HUES48 (cell line): Measurements from ENCODE around the gene LAMA2.
A peak's percentile ranks its signal among the peaks of the same experiment; 100 is the strongest.

Experiments used
- H3K27ac ChIP-seq: one replicate; pipeline ENCODE4 v1.7.0; 2013; ENCODE audit warnings: low read depth, low read length, inconsistent platforms
- H3K27me3 ChIP-seq: 2 replicates; pipeline ENCODE4 v1.6.1; 2013; ENCODE audit warnings: mild to moderate bottlenecking, low read length; ENCODE audit not compliant: control insufficient read depth, insufficient read depth
- H3K36me3 ChIP-seq: 2 replicates; pipeline ENCODE4 v1.6.1; 2013; ENCODE audit warnings: low read length; ENCODE audit not compliant: control insufficient read depth, insufficient read depth
- H3K4me1 ChIP-seq: 2 replicates; pipeline ENCODE4 v1.6.1; 2013; ENCODE audit warnings: mild to moderate bottlenecking, low read length; ENCODE audit not compliant: control insufficient read depth, insufficient read depth
- H3K4me3 ChIP-seq: 2 replicates; pipeline ENCODE4 v1.5.1; 2013; ENCODE audit warnings: mild to moderate bottlenecking, low read depth, low read length
- H3K9ac ChIP-seq: 2 replicates; pipeline ENCODE4 v1.6.1; 2013; ENCODE audit warnings: mild to moderate bottlenecking, low read depth, low read length, moderate library complexity
- H3K9me3 ChIP-seq: 2 replicates; pipeline ENCODE4 v1.6.1; 2013; ENCODE audit warnings: low read length; ENCODE audit not compliant: control insufficient read depth, insufficient read depth

Gene LAMA2

DNA sequence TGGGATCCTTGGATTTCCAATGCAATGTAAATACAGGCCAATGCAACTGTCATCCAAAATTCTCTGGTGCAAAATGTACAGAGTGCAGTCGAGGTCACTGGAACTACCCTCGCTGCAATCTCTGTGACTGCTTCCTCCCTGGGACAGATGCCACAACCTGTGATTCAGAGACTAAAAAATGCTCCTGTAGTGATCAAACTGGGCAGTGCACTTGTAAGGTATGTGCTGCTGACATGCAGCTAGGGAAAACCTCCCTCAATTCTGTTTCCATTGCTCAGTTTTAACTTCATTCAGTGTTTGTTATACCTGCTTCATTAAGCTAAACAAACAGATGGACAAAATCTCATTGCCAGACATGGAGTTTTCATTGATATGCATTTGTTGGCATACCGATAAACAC, 429.9 kb downstream of the LAMA2 start:
- Histone ChIP-seq H3K4me3 (no peak overlapping the region), H3K9ac (no peak overlapping the region), H3K36me3 (no peaks in the 10 kb centered on the region), H3K27me3 (no peaks in the 10 kb centered on the region), H3K4me1 (peaks cover 8% of the 10 kb centered on the region), H3K27ac (no peak overlapping the region), H3K9me3 (no peaks in the 10 kb centered on the region)

DNA sequence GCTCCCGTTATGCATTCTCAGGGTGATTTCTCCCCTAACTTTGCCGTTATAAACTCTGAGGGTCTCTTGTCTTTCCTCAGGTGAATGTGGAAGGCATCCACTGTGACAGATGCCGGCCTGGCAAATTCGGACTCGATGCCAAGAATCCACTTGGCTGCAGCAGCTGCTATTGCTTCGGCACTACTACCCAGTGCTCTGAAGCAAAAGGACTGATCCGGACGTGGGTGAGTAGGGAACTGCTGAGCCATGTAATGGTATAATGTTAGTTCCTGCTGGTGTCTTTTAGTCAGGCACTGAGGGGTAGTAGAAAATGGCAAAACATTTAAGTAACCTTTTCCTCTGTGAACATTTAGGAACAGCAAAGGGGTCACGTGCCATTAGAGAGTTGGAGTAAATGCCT, 431.6 kb downstream of the LAMA2 start:
- no peak overlapping the region for H3K9ac ChIP-seq
- no peaks in the 10 kb centered on the region for H3K9me3 ChIP-seq
- H3K4me1 ChIP-seq, result peaks cover 22% of the 10 kb centered on the region
- no peak overlapping the region for H3K27ac ChIP-seq
- no peaks in the 10 kb centered on the region for H3K27me3 ChIP-seq
- H3K36me3 ChIP-seq, result no peaks in the 10 kb centered on the region
- no peak overlapping the region for H3K4me3 ChIP-seq

DNA sequence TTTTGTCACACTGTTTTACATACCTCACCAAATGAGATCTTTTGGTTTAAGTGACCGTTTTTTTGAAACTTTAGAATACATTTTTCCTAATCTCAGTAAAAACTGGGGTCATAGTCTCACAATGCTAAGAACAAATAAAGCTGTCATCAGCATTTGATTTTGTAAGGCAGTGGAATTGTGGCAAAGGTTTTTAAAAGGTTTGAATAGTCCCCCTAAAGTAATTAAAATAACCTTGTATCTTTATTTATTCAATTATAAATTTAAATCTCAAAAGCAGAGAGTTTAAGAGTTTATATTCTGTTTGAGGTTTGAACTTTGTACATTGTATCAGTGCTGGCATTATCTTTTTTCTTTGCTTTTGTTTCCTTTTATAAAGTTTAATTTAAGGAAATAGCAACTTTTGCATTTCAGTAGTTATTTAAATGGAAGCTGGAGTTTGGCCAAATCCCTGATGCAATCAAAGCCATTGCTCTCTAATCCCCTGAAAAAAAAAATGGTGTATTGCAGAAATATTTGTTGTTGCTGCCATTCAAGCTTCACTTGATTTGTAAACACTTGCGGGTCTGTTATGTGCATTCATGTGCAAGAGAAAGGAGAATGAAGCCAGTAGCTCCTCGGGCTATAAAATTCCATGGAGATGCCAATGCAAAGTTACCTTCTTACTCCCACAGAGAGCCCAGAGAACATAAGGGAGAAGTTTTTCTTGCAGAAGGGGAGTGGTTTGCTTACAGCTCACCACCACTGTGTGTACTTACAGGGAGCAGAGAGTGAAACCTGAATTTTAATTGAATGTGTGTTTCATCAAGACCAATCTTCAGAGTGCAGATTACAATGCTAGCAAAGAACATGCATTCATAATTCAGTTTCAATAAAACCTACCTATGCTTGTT, 435.2 kb downstream of the LAMA2 start:
- peak overlapping the region; percentile 94 for H3K27ac ChIP-seq
- no peaks in the 10 kb centered on the region for H3K9me3 ChIP-seq
- no peaks in the 10 kb centered on the region for H3K27me3 ChIP-seq
- H3K9ac ChIP-seq, result peak overlapping the region; percentile 56; the same call in 1 of the 2 replicates
- peaks cover 39% of the 10 kb centered on the region for H3K4me1 ChIP-seq
- peak overlapping the region; percentile 33 for H3K4me3 ChIP-seq
- H3K36me3 ChIP-seq, result no peaks in the 10 kb centered on the region

DNA sequence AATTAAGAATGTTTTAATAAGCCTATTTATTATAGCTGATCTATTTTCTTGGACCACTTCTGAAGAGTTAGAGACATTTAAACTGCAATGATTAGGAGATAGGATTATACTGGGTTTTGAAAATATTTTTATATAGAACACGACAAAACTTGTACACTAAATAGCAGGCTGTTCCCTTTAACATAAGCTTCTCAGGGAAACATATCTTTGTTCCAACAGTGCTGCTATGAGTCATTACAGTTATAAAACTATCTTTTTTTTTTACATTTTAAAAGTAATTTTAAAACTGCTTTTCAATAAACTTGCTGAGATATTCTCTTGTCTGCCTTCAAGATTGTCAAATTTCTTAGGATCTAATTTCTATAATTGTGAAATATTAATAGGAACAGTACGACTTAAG, 438.0 kb downstream of the LAMA2 start:
- Histone ChIP-seq H3K9me3 (no peaks in the 10 kb centered on the region), H3K9ac (no peak overlapping the region), H3K27ac (peak overlapping the region; percentile 16), H3K4me1 (peaks cover 47% of the 10 kb centered on the region), H3K27me3 (no peaks in the 10 kb centered on the region), H3K4me3 (no peak overlapping the region), H3K36me3 (no peaks in the 10 kb centered on the region)

DNA sequence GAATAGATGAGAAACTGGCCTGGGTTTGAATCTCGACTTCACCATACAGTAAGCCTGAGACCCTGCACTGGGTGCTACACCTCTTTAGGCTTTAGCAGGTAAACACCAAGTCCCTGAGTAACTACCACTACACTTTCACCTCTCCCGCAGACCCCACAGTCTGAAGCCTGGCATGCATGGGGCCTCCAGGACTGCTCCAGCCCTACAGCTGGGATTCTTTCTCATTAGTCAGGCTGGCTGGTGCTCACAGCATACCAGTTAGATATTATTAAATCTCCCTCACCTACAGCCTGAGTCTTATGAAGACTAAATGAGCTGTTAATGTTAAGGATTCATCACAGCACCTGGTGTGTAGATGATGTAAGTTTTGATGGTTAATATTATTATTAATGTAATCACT, 438.4 kb downstream of the LAMA2 start:
- H3K9ac ChIP-seq, result no peak overlapping the region
- no peaks in the 10 kb centered on the region for H3K9me3 ChIP-seq
- H3K27me3 ChIP-seq, result no peaks in the 10 kb centered on the region
- peaks cover 47% of the 10 kb centered on the region for H3K4me1 ChIP-seq
- H3K4me3 ChIP-seq, result no peak overlapping the region
- H3K27ac ChIP-seq, result peak overlapping the region; percentile 16
- no peaks in the 10 kb centered on the region for H3K36me3 ChIP-seq

DNA sequence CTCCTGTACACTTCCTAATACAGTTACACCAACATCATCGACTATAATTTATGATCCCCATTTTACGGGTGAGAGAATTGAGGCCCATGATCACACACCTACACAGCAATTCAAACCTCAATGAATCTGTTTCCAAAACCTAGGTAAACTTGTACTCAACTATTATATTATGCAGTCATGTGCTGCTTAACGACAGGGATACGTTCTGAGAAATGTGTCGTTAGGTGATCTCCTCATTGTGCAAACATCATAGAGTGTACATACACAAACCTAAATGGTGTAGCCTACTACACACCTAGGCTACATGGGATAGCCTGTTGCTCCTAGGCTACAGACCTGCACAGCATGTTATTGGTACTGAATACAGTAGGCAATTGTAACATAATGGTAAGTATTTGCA, 441.4 kb downstream of the LAMA2 start:
- Histone ChIP-seq H3K27ac (no peak overlapping the region), H3K27me3 (no peaks in the 10 kb centered on the region), H3K4me1 (peaks cover 33% of the 10 kb centered on the region), H3K9ac (no peak overlapping the region), H3K9me3 (no peaks in the 10 kb centered on the region), H3K36me3 (no peaks in the 10 kb centered on the region), H3K4me3 (no peak overlapping the region)

DNA sequence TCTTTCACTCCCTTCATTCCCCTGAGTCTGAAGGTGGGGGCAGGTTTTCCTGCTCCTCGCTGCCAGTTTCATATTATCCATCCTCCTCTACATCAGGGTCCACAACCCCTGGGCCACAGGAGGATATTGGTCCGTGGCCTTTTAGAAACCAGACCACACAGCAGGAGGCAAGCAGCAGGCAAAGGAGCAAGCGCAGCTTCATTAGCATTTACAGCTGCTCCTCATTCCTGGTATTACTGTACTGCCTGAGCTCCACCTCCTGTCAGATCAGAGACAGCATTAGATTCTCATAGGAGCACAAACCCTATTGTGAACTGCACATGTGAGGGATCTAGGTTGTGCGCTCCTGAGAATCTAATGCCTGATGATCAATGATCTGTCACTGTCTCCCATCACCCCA, 446.7 kb downstream of the LAMA2 start:
- Histone ChIP-seq H3K9ac (no peak overlapping the region), H3K27ac (no peak overlapping the region), H3K4me3 (no peak overlapping the region), H3K4me1 (peaks cover 20% of the 10 kb centered on the region; the same call in 1 of the 2 replicates), H3K36me3 (no peaks in the 10 kb centered on the region), H3K27me3 (no peaks in the 10 kb centered on the region), H3K9me3 (no peaks in the 10 kb centered on the region)

DNA sequence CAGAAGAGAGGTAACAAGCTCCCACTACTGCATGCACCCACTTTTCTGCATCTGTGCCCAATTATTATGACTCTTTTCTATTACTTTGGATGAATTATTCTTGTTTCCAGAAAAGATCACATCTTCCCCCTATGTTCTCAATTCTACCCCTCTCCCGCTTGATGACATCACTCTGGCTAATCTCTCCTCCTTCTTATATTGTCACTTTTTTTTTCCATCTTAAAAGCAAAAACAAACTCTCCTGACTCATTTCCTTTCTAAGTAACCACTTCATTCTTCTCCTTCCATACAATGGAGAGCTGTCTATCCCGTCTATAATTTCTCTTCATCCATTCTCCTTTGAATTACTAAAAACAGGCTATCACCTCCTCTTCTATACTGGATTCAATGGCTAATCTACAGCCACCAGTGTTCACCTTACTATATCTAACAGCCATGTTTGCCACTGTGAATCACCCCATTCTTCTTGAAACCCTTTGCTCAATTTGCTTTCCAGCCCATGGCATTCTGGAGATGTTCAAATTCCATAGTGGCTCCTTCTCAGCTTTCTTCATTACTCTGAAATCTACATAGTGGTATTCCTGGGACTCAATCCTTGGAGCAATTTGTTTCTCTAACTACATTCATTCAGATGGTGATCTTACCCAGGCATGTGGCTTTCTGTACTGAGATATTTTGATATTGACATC, 448.7 kb downstream of the LAMA2 start:
- Histone ChIP-seq H3K27me3 (no peaks in the 10 kb centered on the region), H3K36me3 (no peaks in the 10 kb centered on the region), H3K4me3 (no peak overlapping the region), H3K4me1 (peaks cover 17% of the 10 kb centered on the region; the same call in 1 of the 2 replicates), H3K9me3 (no peaks in the 10 kb centered on the region), H3K27ac (peak overlapping the region; percentile 29), H3K9ac (no peak overlapping the region)

DNA sequence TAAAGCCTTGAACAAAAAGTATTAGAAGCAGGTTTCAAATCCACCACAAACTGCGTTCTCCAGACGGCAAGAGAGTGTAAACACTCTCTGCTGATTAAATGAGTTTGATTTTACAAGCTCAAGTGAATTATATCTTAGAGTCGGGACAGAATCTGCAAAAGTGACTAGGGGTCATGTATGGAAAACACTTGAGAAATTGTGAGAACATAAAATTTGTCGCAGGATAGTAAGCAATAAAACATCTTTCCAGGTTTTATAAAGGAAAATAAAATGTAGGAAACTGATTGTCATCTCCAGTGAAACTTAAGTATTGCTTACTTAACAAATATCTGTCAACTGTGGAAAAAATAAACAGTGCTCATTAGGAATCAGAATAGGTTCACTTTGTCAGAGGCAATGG, 452.9 kb downstream of the LAMA2 start:
- Histone ChIP-seq H3K4me1 (peaks cover 25% of the 10 kb centered on the region), H3K36me3 (no peaks in the 10 kb centered on the region), H3K9ac (no peak overlapping the region), H3K27ac (no peak overlapping the region), H3K27me3 (no peaks in the 10 kb centered on the region), H3K4me3 (no peak overlapping the region), H3K9me3 (no peaks in the 10 kb centered on the region)

DNA sequence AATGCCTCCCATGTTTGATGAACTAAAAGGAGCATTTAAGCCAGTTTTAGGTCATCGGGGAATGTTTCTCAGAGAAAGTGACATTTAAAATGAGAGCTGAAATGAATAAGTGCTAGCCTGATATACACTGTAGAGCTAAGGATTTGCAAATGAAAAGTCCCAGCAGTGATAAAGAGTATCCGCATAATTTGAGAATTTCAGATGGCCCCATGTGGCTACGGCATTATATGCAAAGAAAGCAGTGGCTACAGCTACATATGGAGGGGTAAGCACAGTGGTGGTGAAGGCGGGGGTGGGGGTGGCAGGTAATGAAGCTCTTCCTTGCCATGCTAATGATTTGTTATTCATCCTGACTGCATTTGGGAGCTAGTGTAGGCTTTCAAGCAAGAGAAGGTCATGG, 455.7 kb downstream of the LAMA2 start:
- Histone ChIP-seq H3K4me3 (no peak overlapping the region; the same call in 1 of the 2 replicates), H3K9me3 (no peaks in the 10 kb centered on the region), H3K27ac (no peak overlapping the region), H3K4me1 (peaks cover 16% of the 10 kb centered on the region), H3K27me3 (no peaks in the 10 kb centered on the region), H3K9ac (no peak overlapping the region), H3K36me3 (no peaks in the 10 kb centered on the region)

DNA sequence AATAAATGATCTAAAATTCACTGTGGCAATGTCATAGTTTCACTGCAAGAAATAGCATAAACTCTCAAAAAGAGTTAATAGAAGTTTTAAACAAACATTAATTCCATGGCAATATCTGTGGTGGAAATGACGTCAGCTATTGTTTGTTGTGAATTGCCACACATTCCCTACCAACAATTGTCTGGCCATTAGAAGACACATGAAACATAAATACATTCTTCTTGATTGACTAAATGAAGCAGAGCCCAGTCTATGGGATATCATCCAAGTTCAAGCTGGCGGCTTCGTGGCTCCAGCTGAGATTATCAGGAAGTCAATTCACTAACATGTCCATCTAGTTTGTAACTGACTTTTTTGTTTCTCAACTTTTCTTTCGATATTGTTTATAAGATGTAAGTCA, 458.0 kb downstream of the LAMA2 start:
- H3K27me3 ChIP-seq, result no peaks in the 10 kb centered on the region
- H3K9me3 ChIP-seq, result no peaks in the 10 kb centered on the region
- H3K4me3 ChIP-seq, result no peak overlapping the region
- H3K27ac ChIP-seq, result no peak overlapping the region
- no peaks in the 10 kb centered on the region for H3K36me3 ChIP-seq
- peaks cover 16% of the 10 kb centered on the region for H3K4me1 ChIP-seq
- no peak overlapping the region for H3K9ac ChIP-seq
